K562 (cell line): ENCODE data around the gene SPHK2. TPM values are rescaled to one million over a fixed set of nuclear protein-coding genes. Genes with fewer than 3 reads are reported as not detected.

Source experiments
- ATAC-seq: fragments of 200-7000 bp; cut with Tn5 transposase; 3 replicates; pipeline ENCODE4 v1.9.1; 2020; ENCODE audit warnings: moderate library complexity
- BruUV-seq: library from RNA; stranded (reverse); fragments of 400-500 nt; replicated peaks from 2 replicates; lab custom pipeline; 2021; lab: Mats Ljungman, UMichigan
- CTCF ChIA-PET: fragments of 300-600 bp; formaldehyde crosslinking; extraction: SDS; loops from one replicate; lab custom pipeline; 2021; ENCODE audit warnings: low intra/inter-chr PET ratio; lab: Yijun Ruan, JAX
- POLR2A ChIA-PET: fragments of 300-600, 350-650 bp; sonication (Branson Sonifier 250); formaldehyde crosslinking; extraction: SDS; loops from one replicate; lab custom pipeline; 2021; ENCODE audit warnings: antibody characterized with exemption, inconsistent platforms; lab: Yijun Ruan, JAX
- DNase-seq, 4 experiments: peaks; one replicate each; pipeline versions ENCODE4 v3.0.0 to v3.0.0-alpha.2; 2011 to 2018; ENCODE audit warnings: low spot score in 3 of 4, mixed read lengths in 3 of 4; ENCODE audit errors: extremely low read depth in 1 of 4
- FAIRE-seq: peaks from 2 replicates; lab custom pipeline; 2011; peaks lifted over from hg19 to GRCh38; lab: Jason Lieb, UNC
- H2AFZ ChIP-seq: 2 replicates; pipeline ENCODE4 v1.6.0; 2011; ENCODE audit warnings: low read depth, low read length, control low read depth, inconsistent platforms
- H3K27ac ChIP-seq: fragments of 200-600 bp; 3 replicates; pipeline ENCODE4 v1.8.0; 2011; ENCODE audit warnings: low read depth, mild to moderate bottlenecking, control low read depth, inconsistent platforms, low read length, moderate library complexity, mixed read lengths; ENCODE audit errors: extremely low read depth
- H3K27me3 ChIP-seq, 2 experiments: fragments of 300-600 bp in 1 of 2; 2 replicates in 1 of 2; 3 replicates in 1 of 2; pipeline versions ENCODE4 v1.6.0 to v1.8.0; 2011; ENCODE audit warnings: inconsistent platforms in 2 of 2, low read length in 2 of 2, mild to moderate bottlenecking in 1 of 2, mixed read lengths in 1 of 2, moderate library complexity in 1 of 2; ENCODE audit not compliant: control insufficient read depth in 2 of 2, insufficient read depth in 2 of 2
- H3K36me3 ChIP-seq: fragments of 300-600 bp; 3 replicates; pipeline ENCODE4 v1.8.0; 2011; ENCODE audit warnings: mild to moderate bottlenecking, low read length, inconsistent platforms; ENCODE audit not compliant: control insufficient read depth, insufficient read depth
- H3K4me1 ChIP-seq, 2 experiments: fragments of 200-600 bp in 1 of 2; replicated peaks in 1 of 2; 2 replicates in 1 of 2; 3 replicates in 1 of 2; pipeline versions ENCODE4 v1.5.1 to v1.8.0; 2011; ENCODE audit warnings: inconsistent platforms in 2 of 2, low read length in 2 of 2, mild to moderate bottlenecking in 1 of 2, mixed read lengths in 1 of 2, moderate library complexity in 1 of 2; ENCODE audit not compliant: control insufficient read depth in 2 of 2, insufficient read depth in 2 of 2
- H3K4me2 ChIP-seq: 2 replicates; pipeline ENCODE4 v1.6.1; 2011; ENCODE audit warnings: low read length, control low read depth, inconsistent platforms, mixed read lengths; ENCODE audit not compliant: insufficient read depth
- H3K4me3 ChIP-seq: fragments of 200-600 bp; sonication (generic), shearing (Covaris generic); 2 replicates; pipeline ENCODE4 v1.5.1; 2016; ENCODE audit warnings: control low read depth, inconsistent platforms
- H3K79me2 ChIP-seq: fragments of 200-600 bp; 3 replicates; pipeline ENCODE4 v1.8.0; 2011; ENCODE audit warnings: low read length, inconsistent platforms; ENCODE audit not compliant: control insufficient read depth, insufficient read depth
- H3K9ac ChIP-seq, 2 experiments: 2 replicates each; pipeline versions ENCODE4 v1.6.0 to v1.6.1; 2011; ENCODE audit warnings: low read depth in 2 of 2, low read length in 2 of 2, control low read depth in 1 of 2, inconsistent platforms in 1 of 2, mild to moderate bottlenecking in 1 of 2, mixed read lengths in 1 of 2; ENCODE audit not compliant: insufficient read depth in 1 of 2
- H3K9me1 ChIP-seq: one replicate; pipeline ENCODE4 v1.6.0; 2011; ENCODE audit warnings: inconsistent platforms, mild to moderate bottlenecking, low read length, moderate library complexity; ENCODE audit not compliant: control insufficient read depth, insufficient read depth
- H3K9me3 ChIP-seq: replicated peaks from 2 replicates; pipeline ENCODE4 v1.5.1; 2011; ENCODE audit warnings: low read depth, low read length, inconsistent platforms; ENCODE audit not compliant: control insufficient read depth, insufficient read depth
- H4K20me1 ChIP-seq: replicated peaks from 2 replicates; pipeline ENCODE4 v1.6.1; 2011; ENCODE audit warnings: low read length, inconsistent platforms, mixed read lengths; ENCODE audit not compliant: control insufficient read depth, insufficient read depth
- ARID1B ChIP-seq: fragments of 450-650 bp; IDR thresholded peaks from 2 replicates; pipeline ENCODE4 v1.6.1; 2016; ENCODE audit warnings: antibody characterized with exemption, mild to moderate bottlenecking, inconsistent platforms
- CBFA2T2 ChIP-seq: fragments of 450-650 bp; conservative IDR thresholded peaks from 2 replicates; pipeline ENCODE4 v1.6.1; 2017; ENCODE audit warnings: mild to moderate bottlenecking
- CBFA2T3 ChIP-seq: fragments of 450-650 bp; IDR thresholded peaks from 2 replicates; pipeline ENCODE4 v1.6.1; 2017
- CEBPB ChIP-seq: fragments of 450-650 bp; IDR thresholded peaks from 2 replicates; pipeline ENCODE4 v1.6.1; 2016; ENCODE audit warnings: missing genetic modification characterization, missing compliant biosample characterization
- DACH1 ChIP-seq: fragments of 450-650 bp; IDR thresholded peaks from 2 replicates; pipeline ENCODE4 v1.6.1; 2018; ENCODE audit not compliant: partially characterized antibody
- EP400 ChIP-seq: fragments of 450-650 bp; IDR thresholded peaks from 2 replicates; pipeline ENCODE4 v1.6.1; 2017; ENCODE audit warnings: antibody characterized with exemption, mild to moderate bottlenecking, moderate library complexity
- ESRRB ChIP-seq: fragments of 250-450 bp; sonication (Bioruptor Pico); IDR thresholded peaks from 2 replicates; pipeline ENCODE4 v1.5.0; 2020; ENCODE audit warnings: mild to moderate bottlenecking, moderate library complexity, borderline replicate concordance
- GABPA ChIP-seq: fragments of 200-800 bp; sonication (Bioruptor generic); conservative IDR thresholded peaks from 2 replicates; pipeline ENCODE4 v1.6.1; 2016; ENCODE audit warnings: low read depth, missing genetic modification characterization, missing compliant biosample characterization
- HMBOX1 ChIP-seq: sonication (generic); IDR thresholded peaks from 2 replicates; pipeline ENCODE4 v1.6.1; 2016
- ILF3 ChIP-seq: fragments of 450-650 bp; IDR thresholded peaks from 2 replicates; pipeline ENCODE4 v1.6.1; 2018; ENCODE audit warnings: antibody characterized with exemption, mild to moderate bottlenecking, moderate library complexity, borderline replicate concordance
- MCM7 ChIP-seq, 2 experiments: fragments of 450-650 bp; IDR thresholded peaks; 2 replicates each; pipeline ENCODE4 v1.6.1; 2016 to 2018
- MYNN ChIP-seq, 2 experiments: sonication (generic); formaldehyde crosslinking in 1 of 2; IDR thresholded peaks; 2 replicates each; pipeline versions ENCODE4 v1.5.0 to v1.6.1; 2016 to 2020; ENCODE audit warnings: antibody characterized with exemption in 1 of 2, missing genetic modification reagents in 1 of 2
- NFIC ChIP-seq: fragments of 450-650 bp; IDR thresholded peaks from 2 replicates; pipeline ENCODE4 v1.6.1; 2017; ENCODE audit warnings: mild to moderate bottlenecking, inconsistent platforms
- POLR2A ChIP-seq: fragments of 450-650 bp; conservative IDR thresholded peaks from 2 replicates; pipeline ENCODE4 v1.6.1; 2016
- POLR2G ChIP-seq: fragments of 200-400 bp; formaldehyde crosslinking; IDR thresholded peaks from 2 replicates; pipeline ENCODE4 v1.6.1; 2017; ENCODE audit warnings: low read depth, mild to moderate bottlenecking, antibody characterized with exemption, low read length, moderate library complexity
- RBM39 ChIP-seq: fragments of 200-400 bp; formaldehyde crosslinking; optimal IDR thresholded peaks from 2 replicates; pipeline ENCODE3; 2018; ENCODE audit warnings: low read depth, low read length
- ZNF217 ChIP-seq: sonication (generic); formaldehyde crosslinking; IDR thresholded peaks from 2 replicates; pipeline ENCODE4 v1.8.0; 2022; ENCODE audit warnings: mild to moderate bottlenecking, missing genetic modification reagents
- ZNF436 ChIP-seq: fragments of 250-450, 450-650 bp; sonication (Bioruptor Pico); formaldehyde crosslinking; IDR thresholded peaks from 2 replicates; pipeline ENCODE4 v1.7.0; 2020; ENCODE audit warnings: mild to moderate bottlenecking
- ZNF644 ChIP-seq: fragments of 200-800 bp; sonication (Bioruptor generic); IDR thresholded peaks from 2 replicates; pipeline ENCODE4 v1.6.1; 2016; ENCODE audit warnings: low read depth, missing genetic modification characterization, missing compliant biosample characterization
- WGBS: fragments of 100-300 bp; shearing (Covaris generic); methylation state at CpG from one replicate; pipeline ENCODE4 v1.1.6; 2016; ENCODE audit warnings: low coverage, mixed read lengths; ENCODE audit not compliant: insufficient coverage; ENCODE audit errors: missing lambda C conversion rate; 5-methylcytosine and 5-hydroxymethylcytosine counted together
- in situ Hi-C: fragments of 300-500 bp; cut with MboI; formaldehyde crosslinking; loops from 4 replicates; pipeline ENCODE4 v1.15.0; 2018; ENCODE audit warnings: inconsistent platforms, mixed read lengths
- intact Hi-C: fragments of 100-400 bp; cut with micrococcal nuclease; formaldehyde crosslinking; loops from 2 replicates; pipeline ENCODE4 v1.14.2; 2022
- polyA plus RNA-seq, 8 experiments: library from polyadenylated mRNA; depleted of rRNA in 4 of 8; stranded (reverse) in 5 of 8; unstranded in 3 of 8; fragments of >200 nt; fragmentation: Nextera tagmentation in 2 of 8; fragmentation: Illumina TruSeq in 1 of 8; extraction: Ambion mirVana in 2 of 8; extraction: Trizol in 1 of 8; gene quantifications; 2 replicates each; pipeline versions ENCODE4 v1.2.1 to v1.2.3, GENCODE V29; 2011 to 2014; ENCODE audit warnings: inconsistent platforms in 1 of 8, missing spikeins in 1 of 8
- total RNA-seq, 7 experiments: library from RNA; depleted of rRNA in 6 of 7; stranded (reverse); fragments of >200 nt in 6 of 7; fragmentation: Illumina TruSeq in 2 of 7; extraction: Trizol in 2 of 7; gene quantifications; 2 replicates each; pipeline versions ENCODE4 v1.2.1 to v1.2.3, GENCODE V29; 2011 to 2021; ENCODE audit warnings: low replicate concordance in 1 of 7
- TF ChIP-seq, protein P1 (sequence below), 2 experiments: fragments of 450-650 bp in 1 of 2; sonication (generic) in 1 of 2; formaldehyde crosslinking; conservative IDR thresholded peaks; 2 replicates each; pipeline versions ENCODE4 v1.4.0 to v1.8.1; 2020 to 2022; ENCODE audit warnings: mild to moderate bottlenecking in 1 of 2, missing genetic modification reagents in 1 of 2
- TF ChIP-seq, protein P2 (sequence below): sonication (generic); formaldehyde crosslinking; IDR thresholded peaks from 2 replicates; pipeline ENCODE4 v1.8.1; 2022; ENCODE audit warnings: missing genetic modification reagents

SPHK2 gene
- total and polyA plus RNA-seq, 9 of the 15 experiments (the other 6 are each of a cell fraction or from before 2014, with no cell fraction given), result 0.10 to 15.2 (median 2.9) TPM

GRCh38 chr19:48676887-48677286 is 57.6 kb downstream of the SPHK2 start (continued):
- TF ChIP-seq CBFA2T2, result no peak
- TF ChIP-seq, protein P1, sequence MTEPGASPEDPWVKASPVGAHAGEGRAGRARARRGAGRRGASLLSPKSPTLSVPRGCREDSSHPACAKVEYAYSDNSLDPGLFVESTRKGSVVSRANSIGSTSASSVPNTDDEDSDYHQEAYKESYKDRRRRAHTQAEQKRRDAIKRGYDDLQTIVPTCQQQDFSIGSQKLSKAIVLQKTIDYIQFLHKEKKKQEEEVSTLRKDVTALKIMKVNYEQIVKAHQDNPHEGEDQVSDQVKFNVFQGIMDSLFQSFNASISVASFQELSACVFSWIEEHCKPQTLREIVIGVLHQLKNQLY (CRISPR knock-in tag; conservative IDR thresholded peaks at IDR 0.05), result no peak
- TF ChIP-seq POLR2A, result no peak
- TF ChIP-seq ZNF436, result no peak
- TF ChIP-seq ESRRB (CRISPR knock-in tag), result no peak
- TF ChIP-seq RBM39, result no peak
- no peak for TF ChIP-seq MCM7 (IDR thresholded peaks at IDR 0.05)
- no peak for TF ChIP-seq NFIC
- 0 out of 2 replicates have a peak, but pooled peaks have one; percentile 47 for TF ChIP-seq CEBPB
- TF ChIP-seq GABPA, result no peak
- TF ChIP-seq ZNF644, result no peak

DNA sequence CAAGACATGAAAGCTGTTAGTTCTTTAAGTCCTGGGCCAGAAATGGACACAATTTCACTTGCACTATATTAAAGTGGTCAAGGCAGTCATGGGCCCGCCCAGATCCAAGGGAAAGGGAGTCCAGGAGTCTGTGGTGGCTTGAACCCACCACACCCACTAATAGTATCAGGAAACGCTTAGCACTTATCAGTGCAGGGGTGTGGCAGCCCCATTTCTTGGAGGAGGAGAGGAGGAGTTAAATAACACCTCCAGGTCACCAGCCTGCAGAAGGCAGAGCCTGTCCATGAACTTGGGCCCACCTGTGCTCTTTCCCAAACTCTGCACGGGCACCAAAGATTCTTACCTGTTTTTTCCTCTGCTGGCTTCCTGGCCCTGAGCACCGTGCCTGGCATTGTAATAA is 58.9 kb downstream of the SPHK2 start:
- Histone ChIP-seq H3K27ac (no peak overlapping the region), H3K4me1 (peaks cover 23 to 65% of the 10 kb centered on the region in 2 experiments), H3K9me3 (no peaks in the 10 kb centered on the region), H3K9ac (peak overlapping the region in 1 of 2 experiments; percentile 6; a peak in 1 of 4 replicates), H4K20me1 (no peaks in the 10 kb centered on the region), H3K4me2 (peak overlapping the region; percentile 7; the same call in 1 of the 2 replicates), H3K9me1 (no peaks in the 10 kb centered on the region), H3K27me3 (no peaks in the 10 kb centered on the region), H2AFZ (no peak overlapping the region), H3K36me3 (no peaks in the 10 kb centered on the region), H3K4me3 (no peak overlapping the region), H3K79me2 (no peaks in the 10 kb centered on the region)
- FAIRE-seq, result peak; percentile 87
- DNase-seq, result peak; percentile 79 to 82 (median 80)
- ChIA-PET POLR2A (interaction anchor here (0.6 to 1.2 kb wide), 3 partner anchors 12 to 662 kb away, joined by 3 read pairs; no protein-coding TSS in a partner anchor), CTCF (no interaction called here)
- no TSS peak for BruUV-seq
- 0% methylated on average over 4 of the region's 4 CpGs for WGBS
- ATAC-seq, result peak; percentile 79
- intact Hi-C loops, result no loop called here
- in situ Hi-C loops, result no loop called here
- TF ChIP-seq EP400, result no peak
- TF ChIP-seq CBFA2T3, result 0 out of 2 replicates have a peak, but pooled peaks have one; percentile 13
- peak; percentile 31; the same call in 1 of the 2 replicates for TF ChIP-seq HMBOX1
- TF ChIP-seq ZNF217 (CRISPR knock-in tag), result no peak
- TF ChIP-seq DACH1, result no peak
- TF ChIP-seq ILF3, result no peak
- no peak for TF ChIP-seq ARID1B
- TF ChIP-seq CEBPB, result no peak
- TF ChIP-seq, protein P2, sequence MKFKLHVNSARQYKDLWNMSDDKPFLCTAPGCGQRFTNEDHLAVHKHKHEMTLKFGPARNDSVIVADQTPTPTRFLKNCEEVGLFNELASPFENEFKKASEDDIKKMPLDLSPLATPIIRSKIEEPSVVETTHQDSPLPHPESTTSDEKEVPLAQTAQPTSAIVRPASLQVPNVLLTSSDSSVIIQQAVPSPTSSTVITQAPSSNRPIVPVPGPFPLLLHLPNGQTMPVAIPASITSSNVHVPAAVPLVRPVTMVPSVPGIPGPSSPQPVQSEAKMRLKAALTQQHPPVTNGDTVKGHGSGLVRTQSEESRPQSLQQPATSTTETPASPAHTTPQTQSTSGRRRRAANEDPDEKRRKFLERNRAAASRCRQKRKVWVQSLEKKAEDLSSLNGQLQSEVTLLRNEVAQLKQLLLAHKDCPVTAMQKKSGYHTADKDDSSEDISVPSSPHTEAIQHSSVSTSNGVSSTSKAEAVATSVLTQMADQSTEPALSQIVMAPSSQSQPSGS, result no peak
- TF ChIP-seq POLR2G, result no peak
- 0 out of 2 replicates have a peak, but pooled peaks have one; percentile 51 for TF ChIP-seq MYNN (IDR thresholded peaks at IDR 0.05)
- no peak for TF ChIP-seq MYNN (CRISPR knock-in tag; IDR thresholded peaks at IDR 0.05)
